ENCODE data around the gene PMS2.
"Not testable (repeated sequence)": the region's sequence is repeated elsewhere in the genome, so short reads cannot be mapped to it uniquely, and the experiment has no call there.

The PMS2 gene

DNA sequence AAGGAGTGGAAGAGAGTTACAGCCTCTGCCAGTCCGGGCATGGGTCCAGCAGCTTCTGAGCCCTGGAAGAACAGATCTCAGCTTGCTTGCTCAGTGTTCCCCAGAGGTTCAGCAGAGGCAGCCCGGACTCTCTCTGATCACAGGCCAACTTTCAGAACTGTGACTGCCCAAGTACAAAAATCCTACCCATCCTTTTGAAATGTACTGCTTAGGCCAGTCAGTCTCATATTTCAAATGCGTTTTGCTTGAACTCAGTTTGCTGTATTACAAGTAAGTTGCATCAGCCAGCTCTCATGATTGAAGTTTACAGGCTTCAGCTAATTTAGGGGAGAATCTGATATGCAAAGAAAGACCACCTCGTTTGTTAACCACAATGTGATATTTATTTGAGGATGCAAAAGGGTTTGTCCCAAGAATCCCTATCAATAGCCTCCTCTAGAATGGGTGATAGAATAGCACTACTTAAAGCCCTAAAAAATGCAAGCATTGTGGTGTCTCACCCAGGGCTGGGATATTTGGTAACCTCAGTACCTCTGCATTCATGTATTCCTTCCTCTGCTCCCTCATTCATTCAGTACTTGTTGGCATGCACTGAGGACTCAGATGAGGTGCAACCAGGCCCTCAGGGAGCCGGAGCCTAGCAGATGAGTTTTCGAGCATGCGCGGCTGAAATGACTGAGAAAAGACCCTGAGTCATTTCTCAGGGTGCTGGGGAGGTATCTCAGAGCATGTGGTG lies 7.2 kb upstream of the PMS2 start:
- DNase-seq: no peak

DNA sequence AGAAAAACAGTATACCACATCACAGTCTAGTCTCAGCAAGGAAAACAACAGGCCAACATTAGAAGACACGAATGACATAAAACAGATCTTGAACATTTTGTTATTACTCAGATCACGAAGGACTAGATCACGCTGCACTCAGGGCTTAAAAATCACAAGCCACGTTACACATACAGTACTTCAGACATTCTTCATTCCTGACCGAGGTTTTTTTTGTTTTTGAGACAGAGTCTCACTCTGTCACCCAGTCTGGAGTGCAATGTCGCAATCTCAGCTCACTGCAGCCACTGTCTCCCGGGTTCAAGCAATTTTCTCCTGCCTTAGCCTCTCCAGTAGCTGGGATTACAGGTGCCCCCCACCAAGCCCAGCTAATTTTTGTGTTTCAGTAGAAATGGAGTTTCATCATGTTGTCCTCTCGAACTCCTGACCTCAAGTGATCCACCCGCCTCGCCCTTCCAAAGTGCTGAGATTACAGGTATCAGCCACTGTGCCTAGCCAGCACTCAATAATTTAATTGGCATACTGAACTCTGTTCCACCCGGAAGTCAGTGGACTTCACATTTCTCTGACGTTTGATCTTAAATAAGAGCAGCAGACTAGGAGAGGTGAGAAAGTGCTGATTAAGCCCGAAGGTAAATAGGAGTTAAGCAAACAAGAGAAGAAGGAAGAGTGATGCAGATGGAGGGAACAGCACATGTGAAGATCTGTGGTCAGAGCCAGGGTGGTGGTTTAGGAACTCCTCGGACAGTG lies 3.7 kb upstream of the PMS2 start:
- no peak for DNase-seq

DNA sequence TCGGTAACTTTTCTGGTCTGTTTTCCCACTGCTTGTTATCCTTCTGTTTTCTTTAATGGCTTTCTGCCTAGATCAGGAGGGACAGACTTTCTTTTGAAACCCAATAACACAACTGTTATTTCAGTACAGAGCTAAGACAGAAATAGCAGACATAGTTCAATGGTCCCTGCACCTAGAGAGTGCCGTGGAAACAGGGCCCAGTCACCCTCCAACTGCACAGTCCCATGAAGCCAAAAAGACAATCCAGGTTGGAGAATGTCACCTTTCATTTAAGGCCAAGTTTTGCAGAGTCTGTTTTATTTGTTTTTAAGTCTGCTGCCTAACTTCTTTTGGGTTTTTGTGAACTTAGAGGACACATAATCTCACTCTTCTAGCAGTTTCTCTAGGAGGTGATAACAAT lies 2.7 kb upstream of the PMS2 start:
- DNase-seq: no peak

DNA sequence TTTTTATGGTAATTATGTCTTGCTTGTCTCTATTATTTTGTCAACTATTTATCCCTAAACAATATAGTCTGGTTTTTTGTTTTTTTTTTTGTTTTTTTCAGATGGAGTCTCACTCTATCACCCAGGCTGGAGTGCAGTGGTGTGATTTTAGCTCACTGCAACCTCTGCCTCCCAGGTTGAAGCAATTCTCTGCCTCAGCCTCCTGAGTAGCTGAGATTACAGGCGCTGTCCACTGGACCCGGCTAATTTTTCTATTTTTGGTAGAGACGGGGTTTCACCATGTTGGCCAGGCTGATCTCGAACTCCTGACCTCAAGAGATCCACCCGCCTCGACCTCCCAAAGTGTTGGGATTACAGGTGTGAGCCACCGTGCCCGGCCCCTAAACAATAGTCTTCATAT lies 1.5 kb upstream of the PMS2 start:
- DNase-seq: not testable (repeated sequence)

DNA sequence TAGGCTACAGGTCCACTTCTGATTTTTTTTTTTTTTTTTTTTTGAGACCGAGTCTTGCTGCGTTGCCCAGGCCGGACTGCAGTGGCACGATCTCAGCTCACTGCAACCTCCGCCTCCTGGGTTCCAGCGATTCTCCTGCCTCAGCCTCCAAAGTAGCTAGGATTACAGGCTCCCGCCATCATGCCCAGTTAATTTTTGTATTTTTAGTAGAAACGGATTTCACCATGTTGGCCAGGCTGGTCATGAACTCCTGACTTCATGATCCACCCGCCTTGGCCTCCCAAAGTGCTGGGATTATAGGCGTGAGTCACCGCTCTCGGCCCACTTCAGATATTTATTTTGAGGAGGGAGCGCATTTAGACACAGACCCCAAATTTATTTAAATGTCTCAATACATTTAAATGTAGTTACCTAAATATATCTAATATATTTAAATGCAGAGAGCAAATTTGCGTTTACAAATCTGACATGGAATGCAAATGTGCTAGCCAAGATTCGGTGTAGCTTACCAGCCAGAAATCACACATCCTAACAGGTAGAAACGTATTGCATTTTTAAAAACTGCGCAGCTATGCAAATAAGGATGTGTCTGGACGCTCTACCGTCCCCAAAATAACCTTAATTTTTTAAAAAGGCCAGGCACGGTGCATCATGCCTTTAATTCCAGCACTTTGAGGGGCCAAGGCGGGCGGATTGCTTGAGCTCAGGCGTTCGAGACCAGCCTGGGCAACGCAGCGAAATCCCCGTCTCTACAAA lies 836 bp downstream of the PMS2 start:
- DNase-seq: not testable (repeated sequence)

DNA sequence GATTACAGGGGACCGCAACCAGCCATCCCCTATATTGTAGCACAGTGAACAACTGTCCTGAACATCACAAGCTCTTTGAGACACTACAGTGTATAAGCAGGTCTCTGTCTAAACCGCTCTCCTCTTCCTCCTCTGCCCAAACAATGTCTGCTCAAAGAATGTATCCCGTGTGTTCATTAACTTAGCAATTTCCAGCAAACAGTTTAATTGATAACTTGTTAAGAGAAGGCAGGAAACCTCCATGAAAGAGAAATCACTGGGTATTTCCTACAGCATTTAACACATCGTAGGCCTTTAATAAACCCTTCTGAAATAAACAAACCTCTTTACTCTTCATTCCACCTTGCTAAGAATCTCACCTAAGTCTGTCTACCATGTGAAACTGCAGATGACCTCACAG lies 1.5 kb downstream of the PMS2 start:
- no peak for DNase-seq

DNA sequence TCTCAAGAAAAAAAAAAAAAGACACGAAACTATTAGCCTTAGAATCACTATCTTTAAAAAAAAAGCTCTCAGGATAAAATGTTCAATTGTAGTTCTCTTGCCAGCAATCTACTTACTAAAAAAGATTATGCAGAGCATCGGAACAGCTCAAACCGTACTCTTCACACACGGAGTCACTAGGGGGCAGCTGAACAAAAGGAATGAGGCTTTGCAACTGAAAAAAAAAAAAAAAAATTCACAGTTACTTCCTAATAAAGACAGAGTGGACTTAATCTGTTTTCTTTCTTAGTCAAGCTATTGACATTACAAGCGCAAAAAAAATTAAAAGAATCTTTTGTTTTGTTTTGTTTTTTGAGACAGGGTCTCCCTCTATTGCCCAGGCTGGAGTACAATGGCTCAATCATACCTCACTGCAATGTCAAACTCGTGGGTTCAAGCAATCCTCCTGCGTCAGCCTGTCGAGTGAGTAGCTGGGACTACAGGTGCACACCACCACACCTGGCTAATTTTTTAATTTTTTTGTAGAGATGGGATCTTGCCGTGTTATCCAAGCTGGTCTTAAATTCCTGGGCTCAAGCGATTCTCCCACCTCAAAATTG lies 11.5 kb downstream of the PMS2 start:
- peak; percentile 43 for DNase-seq

DNA sequence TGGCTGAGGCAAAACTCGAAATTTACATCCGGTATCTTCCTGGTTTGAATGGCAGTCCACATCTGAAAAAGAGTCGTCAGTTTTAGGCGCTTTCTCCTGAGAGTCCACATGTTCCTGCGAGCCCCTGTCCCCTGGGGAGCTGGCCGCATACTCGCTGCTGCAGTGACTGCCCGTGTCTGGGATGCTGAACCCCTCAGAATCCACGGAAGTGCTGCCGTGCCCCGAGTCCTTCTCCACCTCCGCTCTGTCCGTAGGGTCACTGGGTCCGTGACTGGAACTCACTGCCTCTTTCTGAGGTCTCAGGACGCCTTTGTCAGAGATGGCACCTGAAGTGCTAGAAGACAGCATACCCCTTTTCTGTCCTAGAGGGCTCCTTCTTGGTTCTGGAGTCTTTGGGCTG lies 21.8 kb downstream of the PMS2 start:
- DNase-seq: not testable (repeated sequence)

DNA sequence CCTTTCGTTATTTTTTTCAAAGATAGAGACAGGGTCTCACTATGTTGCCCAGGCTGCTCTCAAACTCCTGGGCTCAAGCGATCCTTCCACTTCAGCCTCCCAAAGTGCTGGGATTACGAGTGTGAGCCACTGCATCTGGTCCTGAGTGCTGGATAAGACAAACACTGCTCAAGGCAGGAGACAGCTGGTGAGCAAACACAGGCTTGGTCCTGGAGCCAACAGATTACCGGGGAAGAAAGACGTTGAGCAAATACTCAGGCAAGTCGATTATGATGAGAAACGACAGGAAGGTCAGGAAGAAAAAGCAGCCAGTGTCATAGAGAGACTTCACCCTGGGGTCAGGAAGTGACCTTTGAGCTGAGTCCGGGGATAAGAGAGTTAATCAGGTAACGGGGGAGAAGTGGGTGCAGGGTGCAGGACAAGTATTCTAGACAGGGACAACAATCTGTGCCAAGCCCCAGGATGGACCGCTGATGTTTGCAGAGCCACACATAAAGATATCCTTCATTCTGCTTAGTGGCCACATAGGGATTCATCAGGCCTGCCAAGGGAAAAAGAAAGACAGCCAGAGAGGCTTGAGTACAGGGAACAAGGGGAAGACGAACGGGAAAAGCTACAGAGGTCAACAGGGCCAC lies 29.1 kb downstream of the PMS2 start:
- DNase-seq: not testable (repeated sequence)

DNA sequence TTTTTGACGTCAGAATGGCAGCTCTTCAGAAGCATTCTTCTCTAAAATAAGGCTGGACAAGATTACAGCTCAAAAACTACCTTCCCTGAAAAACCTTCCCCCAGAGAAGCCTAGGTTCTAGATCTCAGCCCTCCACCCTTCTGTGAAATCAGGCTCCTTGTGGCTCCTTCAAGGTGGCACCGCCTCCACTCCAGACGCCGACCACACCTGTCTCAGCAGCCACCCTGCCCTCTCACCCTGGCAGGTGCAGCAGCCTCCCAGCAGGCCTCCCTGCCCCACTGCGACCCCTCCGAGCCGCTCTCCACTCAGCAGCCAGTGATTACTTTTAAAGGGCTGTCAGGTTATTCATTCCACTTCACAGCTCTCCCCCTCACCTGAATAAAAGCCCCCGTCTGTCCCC lies 35.3 kb downstream of the PMS2 start:
- not testable (repeated sequence) for DNase-seq

DNA sequence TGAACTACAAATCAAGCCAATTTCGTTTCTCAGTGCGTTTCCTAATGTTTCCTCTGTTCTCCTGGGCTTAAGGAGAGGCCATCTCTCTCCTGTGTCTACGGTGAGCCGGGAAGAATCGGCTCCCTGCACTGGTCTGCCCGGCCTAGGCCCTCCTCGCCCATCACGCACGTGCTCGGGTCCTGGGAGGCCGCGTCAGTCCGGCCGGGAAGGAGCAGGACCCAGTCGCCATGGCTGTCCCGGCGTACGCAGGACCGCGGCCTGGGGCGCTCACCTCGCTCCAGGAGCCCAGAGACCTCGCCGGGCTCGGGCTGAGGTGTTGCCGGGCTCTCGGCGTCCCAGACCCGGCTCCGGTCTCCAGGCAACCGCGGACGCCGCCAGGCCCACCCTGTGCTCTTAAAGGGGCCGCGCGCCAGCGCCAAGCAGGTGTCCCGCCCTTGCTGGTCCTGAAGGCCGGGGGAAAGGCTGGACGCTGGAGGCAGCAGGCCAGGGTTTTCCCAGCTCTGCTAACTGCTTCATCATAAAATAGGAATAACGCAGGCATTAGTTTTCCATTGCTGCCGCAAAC lies 38.4 kb downstream of the PMS2 start, which contains the start of gene RSPH10B:
RSPH10B (minus strand) TSS at position 343 of the 565 bp plus-strand sequence. CDS start 3,573 bp downstream, outside the sequence.
- not testable (repeated sequence) for DNase-seq

DNA sequence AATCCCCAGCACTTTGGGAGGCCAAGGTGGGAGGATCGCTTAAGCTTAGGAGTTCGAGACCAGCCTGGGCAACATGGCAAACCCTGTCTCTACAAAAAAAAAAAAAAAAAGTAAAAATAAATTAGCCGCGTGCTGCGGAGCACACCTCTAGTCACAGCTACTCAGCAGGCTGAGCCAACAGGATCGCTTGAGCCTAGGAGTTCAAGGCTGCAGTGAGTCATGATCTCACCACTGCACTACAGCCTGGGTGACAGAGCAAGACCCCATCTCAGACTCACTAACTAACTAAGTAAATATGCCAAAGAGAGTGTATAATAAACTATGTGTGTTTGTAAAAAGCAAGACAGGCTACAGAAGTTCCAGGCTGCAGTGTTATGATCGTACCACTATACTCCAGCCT lies 45.0 kb downstream of the PMS2 start:
- not testable (repeated sequence) for DNase-seq

DNA sequence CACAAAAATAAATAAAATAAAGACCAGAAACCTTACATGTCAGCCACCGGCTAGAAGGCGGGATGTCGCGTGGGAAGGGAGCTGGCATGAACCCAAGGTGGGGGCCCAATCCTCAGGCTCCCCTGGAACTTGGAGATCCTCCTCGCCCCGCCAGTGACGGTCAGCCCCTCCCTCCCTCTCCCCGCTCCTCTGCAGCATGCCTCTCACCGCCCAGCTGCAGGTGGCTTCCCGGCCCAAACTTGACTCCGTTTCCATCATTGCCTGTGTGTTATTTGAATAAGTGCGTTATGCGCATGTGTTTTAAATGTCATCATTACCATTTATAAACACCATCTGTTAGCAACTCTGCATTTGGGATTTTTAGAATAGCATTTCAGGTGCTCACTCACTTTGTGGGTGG lies 45.6 kb downstream of the PMS2 start:
- DNase-seq: not testable (repeated sequence)

DNA sequence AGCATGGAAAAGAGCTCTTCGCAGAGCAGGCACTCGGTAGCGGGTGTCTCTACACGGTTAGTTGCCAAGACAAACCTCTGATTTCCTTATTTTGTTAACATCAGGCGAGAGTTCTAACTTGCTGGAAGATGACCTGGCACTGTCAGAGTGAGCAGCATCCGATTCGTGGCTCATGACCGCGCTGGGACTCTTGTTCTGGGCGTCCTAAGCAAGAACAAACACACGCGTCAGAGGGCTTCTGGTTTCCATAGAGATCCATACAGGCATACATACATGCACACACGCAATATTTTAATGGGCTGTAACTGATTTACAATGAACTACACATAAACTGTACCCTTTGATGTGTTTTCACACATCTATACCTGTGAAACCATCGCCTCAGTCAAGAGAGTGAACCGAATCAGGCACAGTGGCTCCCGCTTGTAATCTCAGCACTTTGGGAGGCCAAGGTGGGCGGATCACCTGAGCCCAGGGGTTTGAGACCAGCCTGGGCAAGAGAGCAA lies 73.9 kb downstream of the PMS2 start:
- not testable (repeated sequence) for DNase-seq

DNA sequence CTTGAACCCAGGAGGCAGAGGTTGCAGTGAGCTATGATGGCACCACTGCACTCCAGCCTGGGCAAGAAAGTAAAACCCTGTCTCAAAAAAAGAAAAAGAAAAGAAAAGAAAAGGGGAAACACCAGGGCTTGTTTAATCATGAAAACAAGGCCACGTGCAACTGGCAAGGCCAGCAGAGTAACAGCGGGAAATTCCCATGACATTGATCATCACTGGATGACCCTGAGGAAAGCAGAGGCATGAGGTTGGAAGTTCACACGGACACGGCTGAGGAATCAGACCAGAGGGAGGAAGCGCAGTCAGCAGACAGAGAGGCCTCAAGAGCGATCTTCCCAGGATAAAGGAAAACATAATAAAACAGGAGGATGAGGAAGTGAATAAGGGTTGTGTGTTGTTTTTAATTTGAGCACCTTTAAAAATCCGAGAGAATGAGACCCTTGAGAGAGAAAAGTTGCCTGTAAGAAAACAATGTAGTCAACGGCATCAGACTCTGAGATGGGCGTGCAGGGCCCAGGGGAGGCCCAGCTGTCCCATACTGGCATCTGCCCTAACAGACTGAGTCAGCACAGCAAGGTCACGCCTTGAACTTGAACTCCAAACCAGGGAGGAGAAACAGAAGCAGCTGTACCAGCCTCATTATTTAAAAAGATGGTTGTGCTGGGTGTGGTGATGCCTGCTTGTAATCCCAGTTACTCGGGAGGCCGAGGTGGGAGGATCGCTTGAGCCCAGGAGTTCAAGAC lies 76.8 kb downstream of the PMS2 start:
- DNase-seq: not testable (repeated sequence)

DNA sequence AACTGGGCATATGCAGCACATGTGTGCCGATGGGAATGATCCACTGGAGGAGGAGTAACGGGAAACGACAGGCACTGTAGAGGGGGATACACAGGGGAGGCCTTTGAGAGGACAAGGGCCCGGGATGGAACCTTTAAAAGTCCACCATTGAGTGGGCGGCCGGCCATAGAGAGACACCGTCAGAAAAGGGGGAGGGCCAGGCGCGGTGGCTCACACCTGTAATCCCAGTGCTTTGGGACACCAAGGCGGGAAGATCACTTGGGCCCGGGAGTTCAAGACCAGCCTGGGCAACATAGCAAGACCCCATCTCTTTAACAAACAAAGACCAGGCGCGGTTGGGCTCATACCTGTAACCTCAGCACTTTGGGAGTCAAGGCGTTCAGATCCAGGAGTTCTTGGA lies 77.6 kb downstream of the PMS2 start:
- not testable (repeated sequence) for DNase-seq

DNA sequence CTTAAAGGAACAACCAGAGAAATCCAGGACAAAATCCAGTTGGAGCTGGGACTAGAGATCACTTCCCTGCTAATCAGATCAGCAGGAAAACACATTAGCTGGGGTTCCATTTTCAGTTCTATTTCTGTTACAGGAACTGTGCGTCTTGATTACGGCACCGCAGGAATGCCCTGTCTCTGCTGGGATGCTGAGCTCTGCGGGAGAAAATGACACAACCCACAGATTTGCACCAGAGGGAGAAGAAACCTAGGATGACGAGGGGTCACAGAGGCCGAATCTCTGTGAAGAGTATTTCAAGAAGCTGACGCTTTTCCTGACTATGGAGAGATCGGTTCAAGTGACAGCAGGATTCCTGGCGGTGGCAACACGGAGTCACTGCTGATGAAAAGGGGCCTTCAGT lies 78.6 kb downstream of the PMS2 start:
- not testable (repeated sequence) for DNase-seq

DNA sequence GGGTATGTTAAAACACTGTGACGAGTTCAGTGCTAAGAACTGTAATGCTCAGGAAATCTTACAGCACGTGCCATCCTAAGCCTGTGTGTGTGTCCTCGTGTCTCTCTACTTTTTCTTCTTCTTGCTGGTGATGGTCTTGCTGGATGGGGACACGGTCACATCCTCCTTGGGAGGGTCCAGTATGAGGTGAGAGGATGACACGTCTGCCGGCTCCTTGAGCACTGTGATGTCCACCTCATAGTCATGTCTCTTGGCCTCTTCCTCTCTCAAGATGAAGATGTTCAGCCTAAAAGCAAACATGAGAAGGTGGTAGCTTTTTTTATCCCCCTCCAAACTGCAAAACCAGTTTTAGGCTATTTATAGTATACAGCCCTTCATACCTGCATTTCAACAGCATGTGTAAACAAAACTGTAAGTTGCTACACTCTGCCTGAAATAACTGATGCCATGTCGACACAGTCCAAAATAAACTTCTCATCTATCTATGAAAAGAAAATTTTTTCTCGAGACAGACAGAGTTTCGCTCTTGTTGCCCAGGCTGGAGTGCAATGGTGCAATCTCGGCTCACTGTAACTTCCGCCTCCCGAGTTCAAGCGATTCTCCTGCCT lies 82.5 kb downstream of the PMS2 start:
- not testable (repeated sequence) for DNase-seq

DNA sequence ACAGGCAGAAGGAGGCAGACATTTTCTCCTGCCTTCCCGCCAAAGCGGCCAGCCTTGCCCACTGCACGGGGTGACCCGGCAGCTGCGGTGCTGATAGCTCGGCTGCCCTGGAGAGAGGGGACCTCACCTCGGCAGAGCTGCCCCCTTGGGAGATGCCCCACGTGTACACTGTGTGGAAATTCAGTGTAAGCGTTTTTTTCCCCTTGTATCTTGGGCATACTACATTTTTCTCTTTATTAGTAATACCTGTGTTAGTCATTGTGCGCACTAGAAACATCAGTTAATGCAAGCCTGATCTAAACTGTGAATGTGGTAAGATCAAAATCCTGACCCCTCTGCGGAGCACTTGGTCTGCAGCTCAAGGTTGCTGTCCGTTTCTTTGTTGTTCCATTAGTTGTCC lies 84.2 kb downstream of the PMS2 start:
- DNase-seq: not testable (repeated sequence)

DNA sequence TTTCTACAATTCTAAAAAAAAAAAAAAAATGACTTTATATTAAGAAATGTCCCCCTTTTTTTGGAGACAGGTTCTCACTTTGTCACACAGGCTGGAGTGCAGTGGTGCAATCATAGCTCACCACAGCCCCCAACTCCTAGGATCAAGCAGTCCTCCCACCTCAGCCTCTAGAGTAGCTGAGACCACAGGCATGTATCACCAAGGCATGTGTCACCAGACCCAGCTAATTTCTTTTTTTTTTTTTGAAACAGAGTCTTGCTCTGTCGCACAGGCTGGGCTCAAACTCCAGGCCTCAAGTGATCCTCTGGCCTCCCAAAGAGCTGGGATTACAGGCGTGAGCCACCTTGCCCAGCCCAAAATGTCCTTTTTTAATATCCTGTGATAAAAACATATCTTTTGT lies 84.7 kb downstream of the PMS2 start:
- not testable (repeated sequence) for DNase-seq

All from stimulated activated CD4-positive, alpha-beta T cell treated with anti-CD3 and anti-CD28 coated beads, Interleukin-4, amount 100 ng/mL, for 24 hours (primary cell).